NOMO-1 treated with DMSO at 0.1 percent for 48 hours (cell line): Measurements from ENCODE around the gene SLCO4A1.
A peak's percentile ranks its signal among the peaks of the same experiment; 100 is the strongest.

Experiments
- DNase-seq: peaks from one replicate; lab custom pipeline; 2025; ENCODE audit not compliant: unreplicated experiment; lab: John Stamatoyannopoulos, UW

Gene SLCO4A1

GRCh38 chr20:62636446-62636845 lies 5.9 kb upstream of the SLCO4A1 start:
- no peak for DNase-seq

GRCh38 chr20:62637110-62637509 lies 5.2 kb upstream of the SLCO4A1 start:
- no peak for DNase-seq

DNA sequence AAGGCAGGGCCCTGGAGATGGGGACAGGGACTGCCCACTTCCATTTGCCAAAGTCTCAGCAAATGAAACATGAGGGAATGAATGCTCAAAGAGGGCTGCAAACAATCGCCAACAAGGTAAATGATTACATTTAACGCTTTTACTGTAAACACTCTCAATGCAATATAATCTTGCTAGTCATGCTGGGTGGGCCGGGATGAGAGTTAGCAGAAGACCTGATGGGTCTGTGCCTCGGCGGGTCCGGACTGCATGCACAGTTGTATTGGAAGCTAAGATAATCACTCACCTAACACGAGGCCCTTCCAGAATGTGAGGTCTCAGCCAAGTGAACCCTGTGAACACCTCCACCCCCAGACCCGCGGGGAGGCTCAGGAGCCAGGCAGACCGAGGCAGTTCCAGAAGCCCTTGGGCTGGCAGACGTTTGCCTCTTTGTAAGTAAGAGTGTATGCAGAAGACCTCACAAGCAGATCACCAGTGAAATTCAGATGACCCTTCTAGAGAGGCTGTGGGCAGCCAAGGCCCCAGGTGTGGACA lies 4.7 kb upstream of the SLCO4A1 start:
- no peak for DNase-seq

DNA sequence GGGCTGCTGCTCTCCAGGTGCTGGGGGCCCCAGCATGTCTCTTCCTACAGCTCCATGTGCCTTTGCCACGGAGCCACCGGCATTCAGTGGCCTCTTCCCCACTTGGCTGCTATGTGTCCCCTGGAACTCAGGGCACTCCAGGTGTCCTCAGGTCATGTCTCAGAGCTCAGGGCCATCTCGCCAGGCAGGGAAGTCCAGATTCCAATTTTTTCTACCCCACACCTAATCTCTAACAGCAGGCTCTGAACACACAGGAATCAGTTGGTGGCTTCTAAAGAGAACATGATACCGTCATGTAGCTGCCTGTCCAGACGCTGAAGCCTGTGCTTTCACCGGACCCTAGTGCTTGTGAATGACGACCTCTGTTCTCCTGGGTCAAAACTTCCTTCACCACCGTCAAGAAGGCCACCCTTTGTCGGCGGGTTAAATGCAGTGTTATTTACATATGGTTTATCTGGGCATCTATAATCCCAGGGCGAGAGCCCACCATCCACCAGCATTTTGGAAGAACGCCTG lies 4.2 kb upstream of the SLCO4A1 start:
- DNase-seq: no peak

DNA sequence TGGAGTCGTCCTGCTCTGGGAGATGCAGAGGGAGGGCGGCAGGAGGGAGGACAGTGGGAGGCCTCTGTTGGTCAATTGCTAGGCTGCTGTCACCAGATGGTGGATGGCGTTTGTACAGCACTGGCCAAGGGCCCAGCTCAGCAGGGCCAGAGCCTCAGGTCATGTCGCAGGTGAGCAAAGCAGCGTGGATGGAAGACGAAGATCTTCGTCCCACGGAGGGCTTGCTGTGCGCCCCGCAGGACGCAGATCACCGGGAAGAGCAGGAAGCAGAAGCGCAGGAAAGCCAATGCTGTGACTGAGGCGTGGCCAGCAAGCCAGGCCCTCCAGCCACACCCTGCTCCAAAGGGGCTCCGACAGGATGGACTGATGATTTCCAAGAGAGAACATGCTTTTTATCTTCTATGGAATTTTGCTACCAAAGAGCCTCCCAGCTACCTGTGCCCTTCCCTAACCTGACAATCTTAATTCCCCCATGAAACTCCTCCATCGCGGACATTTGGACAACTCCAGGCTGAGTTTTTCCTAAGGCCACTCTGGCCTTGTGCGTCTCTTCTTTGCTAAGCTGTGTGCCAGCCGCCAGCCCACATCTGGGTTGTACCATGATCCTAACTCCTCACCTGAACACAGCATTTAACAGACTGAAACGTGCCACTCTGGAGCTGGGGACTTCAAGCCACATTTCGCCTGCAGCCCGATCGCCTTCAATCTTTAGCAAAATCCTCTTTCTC lies 3.5 kb upstream of the SLCO4A1 start:
- DNase-seq: no peak

GRCh38 chr20:62639765-62640164 lies 2.5 kb upstream of the SLCO4A1 start:
- DNase-seq: no peak

GRCh38 chr20:62640870-62641269 lies 1.4 kb upstream of the SLCO4A1 start:
- DNase-seq: no peak

DNA sequence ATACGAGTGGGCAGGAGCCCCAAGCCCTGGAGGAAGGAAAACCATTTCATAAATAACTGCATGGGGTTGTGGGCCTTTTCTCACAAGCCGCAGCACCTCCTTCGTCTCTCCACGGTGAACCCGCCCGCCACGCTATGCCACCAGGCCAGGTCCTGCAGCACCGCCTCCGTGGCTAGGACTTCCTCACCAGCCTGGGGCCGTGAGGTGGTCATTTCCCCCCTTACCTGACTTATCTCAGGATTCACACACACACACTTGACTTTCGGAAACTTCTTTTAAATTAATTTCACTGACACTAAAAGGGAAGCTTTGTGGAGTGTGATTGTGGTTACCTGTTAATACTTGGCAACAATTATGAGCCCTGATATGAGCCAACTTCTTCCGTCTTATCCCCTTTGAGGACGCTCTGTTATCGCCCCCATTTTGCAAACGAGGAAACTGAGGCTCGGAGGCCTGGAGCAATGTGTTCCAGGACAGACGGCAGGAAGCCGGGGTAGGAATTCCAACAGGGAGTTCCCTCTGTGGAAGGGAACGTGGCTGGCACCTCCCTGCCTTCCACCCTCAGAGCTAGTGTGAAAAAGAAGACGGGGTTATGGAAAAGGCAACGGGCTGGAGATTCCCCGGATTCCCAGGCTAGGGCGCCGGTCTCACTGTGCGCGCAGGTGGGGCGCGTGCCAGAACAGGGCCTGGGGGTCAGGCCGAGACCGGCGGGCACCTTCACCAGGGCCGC lies 817 bp upstream of the SLCO4A1 start:
- DNase-seq: no peak

DNA sequence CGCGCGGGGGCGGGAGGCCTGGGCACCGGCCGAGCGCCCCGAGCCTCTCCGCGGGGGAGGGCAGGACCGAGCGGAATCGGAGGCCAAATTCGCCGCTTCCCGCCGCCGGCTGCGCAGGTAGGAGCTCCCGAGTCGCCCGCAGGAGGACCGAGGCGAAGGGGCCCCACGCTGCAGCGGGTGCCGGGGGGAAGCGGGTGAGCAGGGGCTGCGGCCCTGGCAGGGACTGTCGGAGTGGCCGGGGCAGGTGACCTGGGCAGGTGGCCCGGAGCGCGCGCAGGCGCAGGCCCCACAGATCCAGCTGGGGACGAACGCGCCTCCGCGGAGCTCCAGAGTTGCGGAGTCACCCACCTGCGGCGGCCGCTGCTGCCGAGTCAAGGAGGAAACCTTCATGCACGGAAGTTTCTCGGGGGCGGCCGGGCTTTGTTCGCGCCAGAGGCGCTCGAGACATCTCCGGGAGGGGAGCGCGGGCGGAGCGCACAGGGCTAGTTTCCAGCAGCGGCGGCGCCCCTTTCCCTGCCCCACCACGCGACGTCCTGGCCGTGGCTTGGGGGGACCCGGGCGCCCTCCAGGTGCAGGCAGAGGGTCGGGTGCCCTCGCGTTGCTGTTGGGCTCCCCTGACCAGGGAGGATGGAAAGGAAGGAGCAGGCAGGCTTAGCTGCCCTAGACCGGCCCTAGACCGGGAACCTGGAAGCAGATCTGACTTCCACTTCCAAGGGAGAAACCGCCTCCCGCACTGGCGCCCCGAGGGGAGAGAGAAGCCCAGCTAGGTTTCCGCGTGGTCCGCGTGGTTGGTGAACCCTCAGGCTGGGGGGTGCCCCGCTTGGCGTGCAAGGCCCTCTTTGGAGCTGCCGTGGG lies 590 bp downstream of the SLCO4A1 start:
- DNase-seq: peak; percentile 26

- no peak for DNase-seq
These were observed 1.3 kb downstream of the SLCO4A1 start for GRCh38 chr20:62643521-62644043.

GRCh38 chr20:62644044-62644795 lies 1.9 kb downstream of the SLCO4A1 start:
- DNase-seq: no peak

DNA sequence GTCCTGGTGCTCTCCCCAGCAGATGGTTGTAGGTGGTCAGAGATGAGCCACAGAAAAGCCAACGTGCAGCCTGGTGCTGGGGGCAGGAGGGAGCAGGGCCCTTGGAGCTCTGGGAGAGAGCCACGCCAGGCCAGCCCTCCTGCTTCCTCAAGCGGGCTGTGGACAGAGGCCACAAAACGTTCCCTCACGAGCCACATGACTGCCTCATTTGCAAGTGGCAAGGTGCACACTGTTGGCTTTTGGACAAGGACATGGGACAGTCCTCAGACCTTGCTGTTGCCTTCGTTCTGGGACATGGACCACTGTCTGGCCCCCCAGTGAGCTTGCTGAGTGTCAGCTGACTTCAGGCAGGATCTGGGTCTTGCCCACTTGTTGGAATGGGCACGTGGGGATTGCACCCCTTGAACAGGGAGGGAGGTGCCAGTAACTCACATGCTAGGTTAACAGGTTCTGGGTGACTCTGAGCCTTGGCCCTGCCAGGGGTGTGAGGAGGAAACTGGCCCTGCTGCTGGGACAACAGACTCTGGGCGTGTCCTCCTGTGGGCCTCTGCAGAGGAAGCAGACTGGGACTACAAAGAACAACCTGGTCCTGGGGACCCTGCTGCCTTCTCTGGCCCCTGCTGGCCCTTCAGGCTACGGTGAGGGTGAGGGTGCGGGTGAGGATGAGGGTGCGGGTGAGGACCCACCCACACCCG lies 2.6 kb downstream of the SLCO4A1 start:
- peak; percentile 1 for DNase-seq

DNA sequence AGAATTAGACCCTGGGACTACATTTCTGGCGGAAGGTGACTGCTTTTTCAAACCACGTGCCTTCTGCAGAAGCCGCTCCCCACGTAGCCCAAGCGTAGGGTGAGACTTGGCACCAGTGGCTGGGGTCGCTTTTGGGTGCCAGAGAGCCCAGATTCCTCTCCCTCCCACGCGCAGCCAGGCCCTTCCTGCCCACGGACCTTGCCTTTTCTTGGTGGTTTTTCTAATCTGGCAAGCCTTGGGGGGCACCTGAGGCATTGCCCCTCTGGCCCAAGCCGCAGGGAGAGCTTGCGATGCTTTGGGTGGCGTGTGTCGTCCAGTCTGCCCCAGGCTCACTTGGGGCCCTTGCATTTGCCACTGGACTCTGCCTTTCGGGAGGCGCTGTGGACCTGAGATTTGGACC lies 3.3 kb downstream of the SLCO4A1 start:
- DNase-seq: no peak

- no peak for DNase-seq
These were observed 4.7 kb downstream of the SLCO4A1 start for GRCh38 chr20:62646851-62647520.

DNA sequence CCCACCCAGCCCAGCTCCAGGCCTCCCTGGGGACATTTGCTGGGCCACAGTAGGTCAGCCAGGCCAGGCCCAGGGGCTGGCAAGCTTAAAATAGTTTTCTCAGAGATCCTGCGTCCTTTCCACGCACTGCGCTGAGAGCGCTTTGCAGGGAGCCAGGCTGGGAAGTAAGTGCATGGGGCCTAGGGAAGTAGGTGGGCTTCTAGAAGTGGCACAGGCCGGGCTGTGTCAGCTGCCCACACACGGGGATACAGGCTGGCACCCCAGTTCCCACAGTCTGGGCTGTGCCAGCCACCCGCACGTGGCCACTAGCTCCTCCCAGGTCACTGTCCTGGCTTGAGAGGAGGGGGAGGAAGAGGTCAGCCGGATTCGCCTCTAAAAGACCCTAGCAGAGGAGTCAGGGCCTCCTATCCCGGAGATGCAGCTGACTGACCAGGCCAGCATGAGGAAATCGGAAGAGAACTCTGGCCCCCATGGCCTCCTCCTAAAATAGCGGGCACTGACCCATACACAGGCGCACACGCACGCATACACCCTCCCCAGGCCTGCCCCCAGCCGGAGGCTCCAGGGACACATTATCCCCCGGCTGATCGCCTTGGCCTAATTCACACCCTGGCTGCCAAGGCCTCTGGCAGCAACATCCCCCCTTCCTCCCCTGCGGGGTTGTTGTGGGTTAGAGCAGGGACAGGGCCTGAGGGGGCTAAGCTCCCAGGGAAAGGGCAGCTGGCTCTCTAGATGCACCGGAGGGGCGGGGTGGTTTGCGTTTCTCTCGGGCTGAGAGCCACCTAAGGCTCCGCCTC lies 5.4 kb downstream of the SLCO4A1 start:
- DNase-seq: no peak

- DNase-seq: no peak
These were observed 6.2 kb downstream of the SLCO4A1 start for GRCh38 chr20:62648318-62648995.

DNA sequence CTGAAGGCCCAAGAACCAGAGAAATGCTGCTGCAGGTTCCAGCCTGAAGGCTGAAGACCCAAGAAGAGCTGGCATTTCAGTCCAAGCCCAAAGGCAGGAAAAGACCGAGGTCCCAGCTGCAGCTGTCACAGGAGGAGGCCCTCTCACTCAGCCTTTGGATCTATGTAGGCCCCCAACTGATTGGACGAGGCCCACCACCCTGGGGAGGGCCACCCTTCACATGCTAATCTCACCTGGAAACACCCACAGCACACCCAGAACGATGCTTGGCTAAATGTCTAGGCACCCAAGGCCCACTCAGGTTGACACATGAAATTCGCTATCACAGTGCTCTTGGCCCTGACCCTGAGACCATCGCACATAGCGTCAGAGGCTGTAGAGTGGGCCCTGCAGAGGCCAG lies 6.8 kb downstream of the SLCO4A1 start:
- no peak for DNase-seq
